Thyroid gland (tissue), 4 donors: Measurements from ENCODE around the gene SPOCK2. TPM values are rescaled to one million over a fixed set of nuclear protein-coding genes. Genes with fewer than 3 reads are reported as not detected.

Source experiments
- DNase-seq, 2 donors: peaks; one replicate each; pipeline ENCODE4 v3.0.0-alpha.2; 2019
- H3K27ac ChIP-seq, 3 donors: fragments of 200-600 bp; sonication (generic); 1 replicate in 2 of 3; 2 replicates in 1 of 3; pipeline ENCODE4 v1.5.1; 2016 to 2019; ENCODE audit warnings: mild to moderate bottlenecking in 1 of 3, moderate library complexity in 1 of 3
- H3K27me3 ChIP-seq: fragments of 200-600 bp; sonication (generic); one replicate; pipeline ENCODE4 v1.5.1; 2019
- H3K36me3 ChIP-seq, 2 donors: fragments of 200-600 bp; sonication (generic); one replicate each; pipeline ENCODE4 v1.5.1; 2016 to 2019
- H3K4me1 ChIP-seq, 2 donors: fragments of 200-600 bp; sonication (generic); one replicate each; pipeline ENCODE4 v1.5.1; 2017 to 2019
- H3K4me3 ChIP-seq, 3 donors: fragments of 200-600 bp; sonication (generic); replicated peaks in 1 of 3; 1 replicate in 2 of 3; 2 replicates in 1 of 3; pipeline ENCODE4 v1.5.1; 2016; ENCODE audit warnings: mild to moderate bottlenecking in 1 of 3
- H3K9me3 ChIP-seq: fragments of 200-600 bp; sonication (generic); one replicate; pipeline ENCODE4 v1.5.1; 2017
- CTCF ChIP-seq, 6 experiments: fragments of 200-600 bp in 3 of 6; fragments of 450-650 bp in 3 of 6; sonication (generic) in 3 of 6; IDR thresholded peaks; one replicate each; pipeline ENCODE4 v1.5.1; 2016 to 2019; ENCODE audit warnings: antibody characterized with exemption in 6 of 6, mild to moderate bottlenecking in 2 of 6, inconsistent platforms in 1 of 6, moderate library complexity in 1 of 6
- POLR2A ChIP-seq, 2 donors: fragments of 450-650 bp; IDR thresholded peaks; one replicate each; pipeline ENCODE4 v1.6.1; 2017; ENCODE audit warnings: antibody characterized with exemption in 2 of 2, mild to moderate bottlenecking in 2 of 2, moderate library complexity in 1 of 2
- WGBS, 2 donors: methylation state at CpG; one replicate each; pipeline ENCODE4 v1.1.5; 2017; 5-methylcytosine and 5-hydroxymethylcytosine counted together
- intact Hi-C: fragments of 100-400 bp; cut with DNase I; formaldehyde crosslinking; loops from one replicate; pipeline ENCODE4 v1.15.1; 2023
- total RNA-seq, 4 donors: library from RNA; depleted of rRNA; stranded (reverse); fragments of >200 nt; gene quantifications; one replicate each; pipeline ENCODE4 v1.2.3, GENCODE V29; 2016

Gene SPOCK2
- total RNA-seq, 4 donors from 2014 or later: 4.3 to 17.6 (median 13.5) TPM

GRCh38 chr10:72094574-72094973 lies 6.2 kb upstream of the SPOCK2 start:
- Histone ChIP-seq H3K36me3 (peaks cover 4 to 11% of the 10 kb centered on the region in 2 donors), H3K4me1 (no peaks in the 10 kb centered on the region), H3K4me3 (no peak overlapping the region), H3K9me3 (no peaks in the 10 kb centered on the region), H3K27ac (no peak overlapping the region), H3K27me3 (peaks cover 6% of the 10 kb centered on the region)
- TF ChIP-seq CTCF (IDR thresholded peaks at IDR 0.05): no peak
- no peak for TF ChIP-seq POLR2A (IDR thresholded peaks at IDR 0.05)
- WGBS, 2 donors: 98 to 100% methylated on average over 2 of the region's 2 CpGs
- intact Hi-C loops: no loop called here
- no peak for DNase-seq

GRCh38 chr10:72093450-72093849 lies 5.1 kb upstream of the SPOCK2 start:
- intact Hi-C loops: no loop called here
- Histone ChIP-seq H3K4me1 (peaks cover 0 to 3% of the 10 kb centered on the region in 2 donors), H3K27me3 (peaks cover 13% of the 10 kb centered on the region), H3K27ac (no peak overlapping the region), H3K4me3 (no peak overlapping the region), H3K36me3 (peaks cover 4 to 11% of the 10 kb centered on the region in 2 donors), H3K9me3 (no peaks in the 10 kb centered on the region)
- no peak for DNase-seq
- WGBS, 2 donors: 82 to 97% methylated on average over 4 of the region's 4 CpGs
- TF ChIP-seq POLR2A (IDR thresholded peaks at IDR 0.05): no peak
- no peak for TF ChIP-seq CTCF (IDR thresholded peaks at IDR 0.05)

GRCh38 chr10:72092987-72093386 lies 4.6 kb upstream of the SPOCK2 start:
- Histone ChIP-seq H3K36me3 (peaks cover 4 to 11% of the 10 kb centered on the region in 2 donors), H3K9me3 (no peaks in the 10 kb centered on the region), H3K27ac (no peak overlapping the region), H3K4me1 (peaks cover 4 to 8% of the 10 kb centered on the region in 2 donors), H3K4me3 (no peak overlapping the region), H3K27me3 (peaks cover 15% of the 10 kb centered on the region)
- intact Hi-C loops: no loop called here
- DNase-seq: no peak
- no peak for TF ChIP-seq CTCF (IDR thresholded peaks at IDR 0.05)
- no peak for TF ChIP-seq POLR2A (IDR thresholded peaks at IDR 0.05)
- WGBS, 2 donors: 94 to 100% methylated on average over 2 of the region's 2 CpGs

GRCh38 chr10:72092171-72092924 lies 4.0 kb upstream of the SPOCK2 start:
- DNase-seq: no peak
- intact Hi-C loops: no loop called here
- Histone ChIP-seq H3K9me3 (no peaks in the 10 kb centered on the region), H3K4me3 (no peak overlapping the region), H3K27me3 (peaks cover 22% of the 10 kb centered on the region), H3K36me3 (peaks cover 4 to 11% of the 10 kb centered on the region in 2 donors), H3K4me1 (peaks cover 10 to 14% of the 10 kb centered on the region in 2 donors), H3K27ac (no peak overlapping the region)
- 89 to 92% methylated on average over 8 of the region's 8 CpGs for WGBS, 2 donors
- no peak for TF ChIP-seq CTCF (IDR thresholded peaks at IDR 0.05)
- TF ChIP-seq POLR2A (IDR thresholded peaks at IDR 0.05): no peak

- Histone ChIP-seq H3K4me1 (peaks cover 12 to 18% of the 10 kb centered on the region in 2 donors), H3K27ac (no peak overlapping the region)
- 98 to 100% methylated on average over 3 of the region's 3 CpGs for WGBS, 2 donors
Measured at GRCh38 chr10:72090326-72090725, 2.0 kb upstream of the SPOCK2 start.

More at GRCh38 chr10:72090326-72090725, 2.0 kb upstream of the SPOCK2 start:
- Histone ChIP-seq H3K36me3 (no peaks in the 10 kb centered on the region), H3K27me3 (peaks cover 22% of the 10 kb centered on the region), H3K4me3 (no peak overlapping the region), H3K9me3 (no peaks in the 10 kb centered on the region)
- no peak for TF ChIP-seq POLR2A (IDR thresholded peaks at IDR 0.05)
- no peak for TF ChIP-seq CTCF (IDR thresholded peaks at IDR 0.05)
- no peak for DNase-seq
- intact Hi-C loops: no loop called here
